HG02763 (cell line): ENCODE results near the gene OR5D13.

Source experiments
- ATAC-seq: cut with Tn5 transposase; IDR thresholded peaks from one replicate; pipeline ENCODE4 v1.9.1; 2021; ENCODE audit warnings: mild to moderate bottlenecking, moderate library complexity; ENCODE audit not compliant: unreplicated experiment

Gene OR5D13, protein sequence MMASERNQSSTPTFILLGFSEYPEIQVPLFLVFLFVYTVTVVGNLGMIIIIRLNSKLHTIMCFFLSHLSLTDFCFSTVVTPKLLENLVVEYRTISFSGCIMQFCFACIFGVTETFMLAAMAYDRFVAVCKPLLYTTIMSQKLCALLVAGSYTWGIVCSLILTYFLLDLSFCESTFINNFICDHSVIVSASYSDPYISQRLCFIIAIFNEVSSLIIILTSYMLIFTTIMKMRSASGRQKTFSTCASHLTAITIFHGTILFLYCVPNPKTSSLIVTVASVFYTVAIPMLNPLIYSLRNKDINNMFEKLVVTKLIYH

DNA sequence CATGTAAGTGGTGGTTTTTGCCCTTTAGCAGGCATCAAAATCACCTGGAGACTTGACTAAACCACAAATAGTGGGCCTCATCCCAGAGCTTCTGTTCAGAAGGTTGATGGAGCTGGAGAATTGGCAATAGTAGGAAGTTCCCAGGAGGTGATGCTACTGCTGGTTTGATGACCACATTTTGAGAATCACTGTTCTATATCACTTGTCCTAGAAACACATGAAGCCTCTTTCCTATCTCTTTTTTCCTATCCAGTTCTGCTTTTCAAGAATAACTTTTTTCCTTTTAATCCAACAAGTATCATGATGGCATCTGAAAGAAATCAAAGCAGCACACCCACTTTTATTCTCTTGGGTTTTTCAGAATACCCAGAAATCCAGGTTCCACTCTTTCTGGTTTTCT is at the start of gene OR5D13:
Gene OR5D13, plus strand, starts transcription at position 301 of the 400 bp plus-strand sequence. Its CDS starts 0 bp downstream, at position 301.
- ATAC-seq, result no peak

DNA sequence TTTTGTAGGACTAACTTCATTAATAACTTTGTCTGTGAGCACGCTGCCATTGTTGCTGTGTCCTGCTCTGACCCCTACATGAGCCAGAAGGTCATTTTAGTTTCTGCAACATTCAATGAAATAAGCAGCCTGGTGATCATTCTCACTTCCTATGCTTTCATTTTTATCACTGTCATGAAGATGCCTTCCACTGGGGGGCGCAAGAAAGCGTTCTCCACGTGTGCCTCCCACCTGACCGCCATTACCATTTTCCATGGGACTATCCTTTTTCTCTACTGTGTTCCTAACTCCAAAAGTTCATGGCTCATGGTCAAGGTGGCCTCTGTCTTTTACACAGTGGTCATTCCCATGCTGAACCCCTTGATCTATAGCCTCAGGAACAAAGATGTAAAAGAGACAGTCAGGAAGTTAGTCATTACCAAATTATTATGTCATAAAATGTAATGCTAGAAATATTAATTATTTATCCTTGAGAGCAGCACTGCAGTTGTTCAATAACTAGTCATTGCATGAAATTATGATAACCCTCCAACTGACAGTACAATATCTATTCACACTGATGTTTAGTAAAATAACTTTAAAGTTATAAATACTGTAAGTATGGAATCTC is 46.4 kb upstream of the OR5D13 start:
- no peak for ATAC-seq

DNA sequence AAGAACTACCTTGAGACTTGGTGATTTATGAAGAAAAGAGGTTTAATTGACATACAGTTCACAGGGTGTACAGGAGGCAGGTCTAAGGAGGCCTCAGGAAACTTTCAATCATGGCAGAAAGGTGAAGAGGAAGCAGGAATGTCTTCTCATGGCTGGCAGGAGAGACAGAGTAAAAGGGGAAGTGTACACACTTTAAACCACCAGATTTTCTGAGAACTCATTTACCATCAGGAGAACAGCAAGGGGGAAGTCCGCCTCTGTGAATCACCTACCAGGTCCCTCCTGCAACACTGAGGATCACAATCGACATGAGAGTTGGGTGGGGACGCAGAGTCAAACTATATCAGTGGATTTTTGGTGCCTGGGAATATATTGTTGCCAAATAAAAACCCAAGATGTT is 40.3 kb upstream of the OR5D13 start:
- no peak for ATAC-seq

DNA sequence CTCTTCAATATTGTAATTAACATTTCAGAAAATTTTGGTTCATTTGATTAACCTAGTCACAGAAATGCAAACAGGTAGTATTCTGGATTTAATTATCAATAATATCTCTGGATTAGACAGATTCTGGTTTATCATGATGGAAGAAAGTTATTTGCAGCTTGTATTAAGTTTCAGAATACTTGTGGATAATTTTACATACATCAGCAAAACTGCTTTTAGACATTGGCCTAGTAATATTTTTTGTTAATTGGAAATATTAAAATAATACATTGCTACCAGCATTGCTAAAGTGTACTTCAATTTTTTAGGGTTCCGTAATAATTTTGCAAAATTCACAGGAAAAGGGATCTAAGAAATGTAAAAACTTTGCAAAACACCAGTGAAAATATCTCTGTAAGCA is 18.4 kb downstream of the OR5D13 start:
- no peak for ATAC-seq

DNA sequence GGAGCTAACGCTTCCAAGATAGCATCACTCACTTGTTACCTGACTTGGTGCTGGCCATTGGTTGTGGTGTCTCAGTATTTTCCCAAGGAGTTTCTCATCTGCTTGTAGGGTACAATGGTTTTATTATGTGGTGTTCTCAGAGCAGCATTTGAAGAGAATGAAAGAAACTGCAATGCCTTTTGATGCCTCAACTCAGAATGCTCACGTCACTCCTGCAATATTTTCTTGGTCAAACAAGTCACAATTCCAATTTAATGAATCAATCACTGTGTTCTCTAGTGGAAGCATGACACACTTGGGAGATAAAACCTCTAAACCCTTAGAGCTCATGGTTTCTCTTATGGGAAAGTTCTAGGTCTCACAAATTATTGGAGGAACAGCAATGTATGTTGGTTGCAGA is 20.1 kb downstream of the OR5D13 start:
- no peak for ATAC-seq

DNA sequence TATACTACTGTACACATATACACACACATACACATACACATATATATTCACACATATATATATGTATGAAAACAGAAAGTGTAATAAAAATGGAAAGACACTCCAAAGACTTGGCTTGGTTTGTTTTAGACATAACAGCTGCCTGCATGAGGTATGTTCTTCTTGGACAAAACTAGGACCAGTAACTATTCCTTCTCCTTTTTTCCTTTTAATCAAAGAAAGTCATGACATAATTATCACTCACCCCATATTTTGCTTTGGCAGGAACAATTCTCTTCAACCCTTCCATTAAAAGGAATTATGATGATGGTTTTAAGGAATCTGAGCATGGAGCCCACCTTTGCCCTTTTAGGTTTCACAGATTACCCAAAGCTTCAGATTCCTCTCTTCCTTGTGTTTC is 22.0 kb downstream of the OR5D13 start, which contains the start of gene OR5D14:
Gene OR5D14, plus strand, starts transcription at position 301 of the 400 bp plus-strand sequence. Its CDS starts 0 bp downstream, at position 301.
- ATAC-seq, result no peak

DNA sequence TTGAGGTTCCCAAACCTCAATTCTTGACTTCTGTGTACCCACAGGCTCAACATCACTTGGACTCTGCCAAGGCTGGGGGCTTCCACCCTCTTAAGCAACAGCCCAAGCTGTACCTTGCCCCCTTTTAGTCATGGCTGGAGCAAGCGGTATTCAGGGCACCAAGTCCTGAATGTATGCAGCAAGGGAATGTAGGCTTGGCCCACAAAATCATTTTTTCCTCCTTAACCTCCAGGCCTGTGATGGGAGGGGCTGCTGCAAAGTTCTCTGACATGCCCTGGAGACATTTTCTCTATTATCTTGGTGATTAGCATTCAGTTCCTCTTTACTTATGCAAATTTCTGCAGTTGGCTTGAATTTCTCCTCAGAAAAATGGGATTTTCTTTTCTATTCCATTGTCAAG is 33.0 kb downstream of the OR5D13 start:
- ATAC-seq, result no peak

DNA sequence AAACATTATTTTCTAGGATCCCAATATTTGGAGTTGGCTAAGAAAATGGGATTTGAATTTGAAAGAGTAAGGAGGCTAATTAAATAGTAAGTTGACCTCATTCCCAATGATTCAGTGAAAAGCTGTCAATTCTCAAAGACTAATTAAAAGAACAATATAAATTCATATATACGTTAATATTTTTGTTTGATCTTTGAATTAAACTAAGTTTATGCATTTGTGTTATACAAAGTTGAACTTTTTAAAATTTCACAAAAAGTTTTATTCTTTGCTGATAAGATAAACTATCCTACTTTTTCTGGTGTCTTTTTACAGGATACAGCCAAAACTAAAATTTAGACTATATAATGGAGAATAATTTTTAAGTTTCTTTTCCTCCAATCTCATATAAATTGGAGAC is 37.8 kb downstream of the OR5D13 start, which contains the start of gene OR5L1:
Gene OR5L1, plus strand, starts transcription at position 301 of the 400 bp plus-strand sequence. CDS start 100 bp downstream, outside the sequence.
- ATAC-seq, result no peak

DNA sequence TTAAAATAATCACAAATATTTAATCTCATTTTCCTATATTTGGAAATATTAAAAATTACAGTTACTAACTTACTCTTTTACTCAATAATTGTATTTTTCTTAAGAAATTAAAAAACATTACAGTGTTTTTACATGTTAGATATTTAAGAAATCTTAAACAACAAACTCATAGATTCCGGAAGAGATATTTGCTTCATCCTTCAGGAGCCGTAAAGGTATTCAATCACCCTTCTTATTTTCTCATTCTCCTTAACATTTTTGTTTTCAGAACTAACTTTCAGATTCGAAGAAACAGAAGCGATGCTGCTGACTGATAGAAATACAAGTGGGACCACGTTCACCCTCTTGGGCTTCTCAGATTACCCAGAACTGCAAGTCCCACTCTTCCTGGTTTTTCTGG is 46.1 kb downstream of the OR5D13 start, which contains the start of gene OR5D18:
Gene OR5D18, plus strand, starts transcription at position 301 of the 400 bp plus-strand sequence. Its CDS starts 0 bp downstream, at position 301.
- ATAC-seq, result no peak
